IMR-90 (cell line): ENCODE data around the gene TMC1. TPM values are rescaled to one million over a fixed set of nuclear protein-coding genes. Genes with fewer than 3 reads are reported as not detected.

Experiments
- ATAC-seq: fragments of 200-7000 bp; cut with Tn5 transposase; 2 replicates; pipeline ENCODE4 v1.9.1; 2020; ENCODE audit warnings: low read depth, mild to moderate bottlenecking, moderate library complexity
- BruUV-seq: library from RNA; stranded (reverse); fragments of 400-500 nt; replicated peaks from 2 replicates; lab custom pipeline; 2021; lab: Mats Ljungman, UMichigan
- CTCF ChIA-PET: fragments of 300-600 bp; formaldehyde crosslinking; extraction: SDS; loops from one replicate; lab custom pipeline; 2021; ENCODE audit warnings: antibody characterized with exemption; lab: Yijun Ruan, JAX
- POLR2A ChIA-PET: fragments of 300-600 bp; sonication (Branson Sonifier 250); formaldehyde crosslinking; loops from one replicate; lab custom pipeline; 2022; ENCODE audit warnings: antibody characterized with exemption; ENCODE audit not compliant: unreplicated experiment; lab: Charles Lee
- DNase-seq: peaks from one replicate; pipeline ENCODE4 v3.0.0; 2013
- H2AFZ ChIP-seq: replicated peaks from 2 replicates; pipeline ENCODE3; 2013; ENCODE audit warnings: low read length, mild to moderate bottlenecking; ENCODE audit not compliant: poor library complexity
- H2AK5ac ChIP-seq: 2 replicates; pipeline ENCODE4 v1.6.1; 2013; ENCODE audit warnings: low read depth, low read length, inconsistent platforms
- H2AK9ac ChIP-seq: replicated peaks from 2 replicates; pipeline ENCODE3; 2013; ENCODE audit warnings: mild to moderate bottlenecking, low read depth, low read length, moderate library complexity; ENCODE audit not compliant: poor library complexity
- H2BK120ac ChIP-seq: 2 replicates; pipeline ENCODE4 v1.6.1; 2013; ENCODE audit warnings: low read depth, low read length, inconsistent platforms
- H2BK15ac ChIP-seq: 3 replicates; pipeline ENCODE4 v1.6.1; 2013; ENCODE audit warnings: low read depth, low read length, inconsistent platforms
- H2BK20ac ChIP-seq: 2 replicates; pipeline ENCODE4 v1.6.1; 2013; ENCODE audit warnings: low read depth, mild to moderate bottlenecking, inconsistent platforms, low read length, moderate library complexity
- H2BK5ac ChIP-seq: 2 replicates; pipeline ENCODE4 v1.6.1; 2013; ENCODE audit warnings: mild to moderate bottlenecking, low read depth, low read length, inconsistent platforms; ENCODE audit not compliant: poor library complexity, severe bottlenecking
- H3K14ac ChIP-seq: replicated peaks from 2 replicates; pipeline ENCODE4 v1.6.1; 2013; ENCODE audit warnings: low read depth, low read length, inconsistent platforms
- H3K18ac ChIP-seq: 2 replicates; pipeline ENCODE4 v1.6.1; 2013; ENCODE audit warnings: low read depth, low read length, control low read depth
- H3K23ac ChIP-seq: 2 replicates; pipeline ENCODE4 v1.6.1; 2013; ENCODE audit warnings: low read depth, low read length, inconsistent platforms
- H3K27ac ChIP-seq: 2 replicates; pipeline ENCODE4 v1.5.1; 2013; ENCODE audit warnings: mild to moderate bottlenecking, control low read depth, low read length; ENCODE audit not compliant: insufficient read depth
- H3K27me3 ChIP-seq: 2 replicates; pipeline ENCODE4 v1.6.1; 2013; ENCODE audit warnings: low read length; ENCODE audit not compliant: control insufficient read depth, insufficient read depth
- H3K36me3 ChIP-seq: 2 replicates; pipeline ENCODE4 v1.6.1; 2013; ENCODE audit warnings: low read length, mixed read lengths; ENCODE audit not compliant: control insufficient read depth, insufficient read depth
- H3K4ac ChIP-seq: 2 replicates; pipeline ENCODE4 v1.6.1; 2013; ENCODE audit warnings: low read depth, low read length, inconsistent platforms
- H3K4me1 ChIP-seq: 2 replicates; pipeline ENCODE4 v1.6.1; 2013; ENCODE audit warnings: low read length, mixed read lengths; ENCODE audit not compliant: control insufficient read depth, insufficient read depth
- H3K4me2 ChIP-seq: 2 replicates; pipeline ENCODE4 v1.6.1; 2013; ENCODE audit warnings: low read depth, mild to moderate bottlenecking, control low read depth, low read length, moderate library complexity
- H3K4me3 ChIP-seq: 2 replicates; pipeline ENCODE4 v1.5.1; 2013; ENCODE audit warnings: low read depth, mild to moderate bottlenecking, control low read depth, low read length, moderate library complexity; ENCODE audit not compliant: insufficient read depth
- H3K56ac ChIP-seq: 2 replicates; pipeline ENCODE4 v1.6.1; 2013; ENCODE audit warnings: low read length, inconsistent platforms; ENCODE audit not compliant: insufficient read depth; ENCODE audit errors: extremely low read depth
- H3K79me1 ChIP-seq, 2 experiments: 2 replicates each; pipeline ENCODE4 v1.6.1; 2013; ENCODE audit warnings: low read length in 2 of 2, inconsistent platforms in 1 of 2, low read depth in 1 of 2
- H3K9ac ChIP-seq: 2 replicates; pipeline ENCODE4 v1.6.1; 2013; ENCODE audit warnings: low read depth, low read length, control low read depth
- H3K9me1 ChIP-seq: 2 replicates; pipeline ENCODE4 v1.6.1; 2013; ENCODE audit warnings: low read length, inconsistent platforms; ENCODE audit not compliant: insufficient read depth
- H3K9me3 ChIP-seq: 2 replicates; pipeline ENCODE4 v1.6.1; 2013; ENCODE audit warnings: low read length; ENCODE audit not compliant: control insufficient read depth, insufficient read depth
- H4K20me1 ChIP-seq: 2 replicates; pipeline ENCODE4 v1.6.1; 2013; ENCODE audit warnings: low read length, inconsistent platforms; ENCODE audit not compliant: insufficient read depth
- H4K5ac ChIP-seq: 2 replicates; pipeline ENCODE4 v1.6.1; 2013; ENCODE audit warnings: mild to moderate bottlenecking, low read depth, low read length, control low read depth
- H4K8ac ChIP-seq, 2 experiments: 2 replicates each; pipeline ENCODE4 v1.6.1; 2013; ENCODE audit warnings: low read depth in 2 of 2, low read length in 2 of 2, control low read depth in 1 of 2, inconsistent platforms in 1 of 2
- H4K91ac ChIP-seq: 2 replicates; pipeline ENCODE4 v1.6.1; 2013; ENCODE audit warnings: low read depth, low read length, inconsistent platforms; ENCODE audit not compliant: insufficient read depth
- BHLHE40 ChIP-seq: fragments of 150-350 bp; IDR thresholded peaks from 2 replicates; pipeline ENCODE4 v1.6.1; 2016; ENCODE audit warnings: mild to moderate bottlenecking, low read depth, low read length
- CHD1 ChIP-seq: IDR thresholded peaks from 2 replicates; pipeline ENCODE4 v1.6.1; 2012; ENCODE audit warnings: low read depth, low read length, improper control_type of control experiment
- CTCF ChIP-seq: conservative IDR thresholded peaks from 2 replicates; pipeline ENCODE4 v1.5.1; 2012; ENCODE audit warnings: mild to moderate bottlenecking, low read depth, low read length, improper control_type of control experiment
- MAFK ChIP-seq: IDR thresholded peaks from 2 replicates; pipeline ENCODE4 v1.6.1; 2012; ENCODE audit warnings: low read depth, low read length, improper control_type of control experiment
- MXI1 ChIP-seq: IDR thresholded peaks from 2 replicates; pipeline ENCODE4 v1.6.1; 2012; ENCODE audit warnings: low read depth, mild to moderate bottlenecking, low read length, moderate library complexity, borderline replicate concordance
- NFE2L2 ChIP-seq: fragments of 150-350 bp; IDR thresholded peaks from 2 replicates; pipeline ENCODE4 v1.6.1; 2016; ENCODE audit warnings: low read depth, mild to moderate bottlenecking, low read length
- POLR2A ChIP-seq: IDR thresholded peaks from 2 replicates; pipeline ENCODE4 v1.6.1; 2012; ENCODE audit warnings: mild to moderate bottlenecking, low read depth, low read length
- RFX5 ChIP-seq: IDR thresholded peaks from 2 replicates; pipeline ENCODE4 v1.8.0; 2012; ENCODE audit warnings: low read depth, mild to moderate bottlenecking, low read length, moderate library complexity
- SMC3 ChIP-seq: fragments of 150-350 bp; IDR thresholded peaks from 2 replicates; pipeline ENCODE4 v1.6.1; 2016; ENCODE audit warnings: low read depth, mild to moderate bottlenecking, antibody characterized with exemption, low read length, moderate library complexity
- USF2 ChIP-seq: fragments of 150-350 bp; IDR thresholded peaks from 2 replicates; pipeline ENCODE4 v1.6.1; 2017; ENCODE audit warnings: mild to moderate bottlenecking, antibody characterized with exemption, low read length, low read depth
- WGBS, 2 experiments: methylation state at CpG; one replicate each; pipeline versions ENCODE4 v1.1.5 to v1.1.7; 2013; ENCODE audit warnings: missing lambda C conversion rate in 2 of 2; ENCODE audit not compliant: insufficient read length in 1 of 2; ENCODE audit errors: extremely low coverage in 2 of 2; 5-methylcytosine and 5-hydroxymethylcytosine counted together
- dilution Hi-C: fragments of 300-500 bp; cut with HindIII; formaldehyde crosslinking; loops from one replicate; pipeline ENCODE4 v1.14.3; 2018; ENCODE audit warnings: low sequenced_read_pairs; ENCODE audit not compliant: unreplicated experiment
- in situ Hi-C: fragments of 300-500 bp; cut with MboI; formaldehyde crosslinking; loops from 3 replicates; pipeline ENCODE4 v1.14.3; 2019; ENCODE audit warnings: low sequenced_read_pairs, inconsistent platforms, mixed read lengths
- intact Hi-C: fragments of 100-400 bp; cut with micrococcal nuclease; formaldehyde crosslinking; loops from 2 replicates; pipeline ENCODE4 v1.10.0; 2022
- polyA plus RNA-seq, 3 experiments: library from polyadenylated mRNA; depleted of rRNA; stranded (reverse); fragments of >200 nt; gene quantifications; 2 replicates each; pipeline ENCODE4 v1.2.3, GENCODE V29; 2012; ENCODE audit warnings: low replicate concordance in 1 of 3
- total RNA-seq: library from RNA; depleted of rRNA; stranded (reverse); fragments of >200 nt; gene quantifications from 2 replicates; pipeline ENCODE4 v1.2.3, GENCODE V29; 2012
- TF ChIP-seq, protein P1 (sequence below): fragments of 150-350 bp; IDR thresholded peaks from 2 replicates; pipeline ENCODE4 v1.6.1; 2016; ENCODE audit warnings: low read depth, mild to moderate bottlenecking, low read length, moderate library complexity, borderline replicate concordance

TMC1 gene
- total and polyA plus RNA-seq, 2 of the 4 experiments (the other 2 are of a cell fraction): not detected

GRCh38 chr9:72684615-72685014, 163.2 kb downstream of the TMC1 start:
- intact Hi-C loops (no loop called here), dilution Hi-C loops (no loop called here), in situ Hi-C loops (no loop called here)
- H3K27me3 ChIP-seq: peaks cover 3% of the 10 kb centered on the region; the same call in 1 of the 2 replicates
- no peaks in the 10 kb centered on the region for H3K36me3 ChIP-seq
- 0% methylated on average over 1 of the region's 2 CpGs; no CpG with 5 or more reads in 1 of the 2 experiments for WGBS, 2 experiments
- no peak overlapping the region for H2BK15ac ChIP-seq
- BruUV-seq: no TSS peak
- no peak for TF ChIP-seq POLR2A
- no peak for TF ChIP-seq MAFK
- TF ChIP-seq, protein P1, sequence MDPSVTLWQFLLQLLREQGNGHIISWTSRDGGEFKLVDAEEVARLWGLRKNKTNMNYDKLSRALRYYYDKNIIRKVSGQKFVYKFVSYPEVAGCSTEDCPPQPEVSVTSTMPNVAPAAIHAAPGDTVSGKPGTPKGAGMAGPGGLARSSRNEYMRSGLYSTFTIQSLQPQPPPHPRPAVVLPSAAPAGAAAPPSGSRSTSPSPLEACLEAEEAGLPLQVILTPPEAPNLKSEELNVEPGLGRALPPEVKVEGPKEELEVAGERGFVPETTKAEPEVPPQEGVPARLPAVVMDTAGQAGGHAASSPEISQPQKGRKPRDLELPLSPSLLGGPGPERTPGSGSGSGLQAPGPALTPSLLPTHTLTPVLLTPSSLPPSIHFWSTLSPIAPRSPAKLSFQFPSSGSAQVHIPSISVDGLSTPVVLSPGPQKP: no peak
- TF ChIP-seq CTCF: no peak
- TF ChIP-seq CHD1: no peak
- no peak for TF ChIP-seq USF2
- TF ChIP-seq NFE2L2: no peak
- TF ChIP-seq MXI1: no peak
- no peak for TF ChIP-seq BHLHE40
- TF ChIP-seq SMC3: no peak
- TF ChIP-seq RFX5: no peak
- no peak overlapping the region for H2AFZ ChIP-seq
- no peak overlapping the region for H4K91ac ChIP-seq
- no peak overlapping the region for H3K18ac ChIP-seq
- no peak overlapping the region for H3K27ac ChIP-seq
- no peak overlapping the region for H2AK5ac ChIP-seq
- H3K4me2 ChIP-seq: no peak overlapping the region
- H4K20me1 ChIP-seq: no peaks in the 10 kb centered on the region
- no peaks in the 10 kb centered on the region for H3K9me1 ChIP-seq
- H2AK9ac ChIP-seq: no peak overlapping the region
- H3K23ac ChIP-seq: no peak overlapping the region
- no peak overlapping the region for H3K4me3 ChIP-seq
- H3K4me1 ChIP-seq: no peaks in the 10 kb centered on the region
- H2BK5ac ChIP-seq: no peak overlapping the region
- ChIA-PET POLR2A (no interaction called here), CTCF (interaction anchor here (0.7 kb wide), 1 partner anchor 31 kb away, joined by 3 read pairs; no protein-coding TSS in a partner anchor)
- H3K9ac ChIP-seq: no peak overlapping the region
- no peak overlapping the region for H4K8ac ChIP-seq
- no peak overlapping the region for H2BK20ac ChIP-seq
- no peak overlapping the region for H2BK120ac ChIP-seq
- no peak for ATAC-seq
- no peak overlapping the region for H3K14ac ChIP-seq
- no peak overlapping the region for H3K4ac ChIP-seq
- H3K56ac ChIP-seq: no peak overlapping the region
- no peak for DNase-seq
- H4K5ac ChIP-seq: no peak overlapping the region
- no peaks in the 10 kb centered on the region for H3K9me3 ChIP-seq
- H3K79me1 ChIP-seq: no peaks in the 10 kb centered on the region
